Body of pancreas (tissue), 4 donors: ENCODE results near the gene SLC9A9. TPM values are rescaled to one million over a fixed set of nuclear protein-coding genes. Genes with fewer than 3 reads are reported as not detected.

ENCODE experiments used
- ATAC-seq: fragments of 150-250 bp; one replicate; pipeline ENCODE4 v1.9.1; 2016
- DNase-seq, 4 donors: peaks; one replicate each; pipeline ENCODE4 v3.0.0-alpha.2; 2019
- H3K27ac ChIP-seq, 4 donors: fragments of 200-600 bp; sonication (generic); 1 replicate in 3 of 4; 2 replicates in 1 of 4; pipeline versions ENCODE4 v1.5.1 to v1.6.1; 2016 to 2019; ENCODE audit warnings: mild to moderate bottlenecking in 1 of 4, mixed read lengths in 1 of 4, moderate library complexity in 1 of 4
- H3K27me3 ChIP-seq, 2 donors: fragments of 200-600 bp; sonication (generic); one replicate each; pipeline ENCODE4 v1.6.0; 2016; ENCODE audit warnings: mild to moderate bottlenecking in 1 of 2
- H3K36me3 ChIP-seq, 2 donors: fragments of 200-600 bp; sonication (generic); replicated peaks in 1 of 2; 2 replicates each; pipeline ENCODE4 v1.5.1; 2016; ENCODE audit warnings: low read depth in 2 of 2; ENCODE audit not compliant: insufficient read depth in 1 of 2
- H3K4me1 ChIP-seq: fragments of 200-600 bp; sonication (generic); one replicate; pipeline ENCODE4 v1.6.0; 2016
- H3K4me3 ChIP-seq, 2 donors: fragments of 200-600 bp; sonication (generic); 1 replicate in 1 of 2; 2 replicates in 1 of 2; pipeline ENCODE4 v1.5.1; 2016 to 2019
- H3K9me3 ChIP-seq, 3 donors: fragments of 200-600 bp; sonication (generic); 1 replicate in 2 of 3; 2 replicates in 1 of 3; pipeline ENCODE4 v1.5.1; 2016
- POLR2A ChIP-seq, 3 donors: fragments of 450-650 bp; IDR thresholded peaks; one replicate each; pipeline ENCODE4 v1.6.1; 2016; ENCODE audit warnings: antibody characterized with exemption in 3 of 3, mild to moderate bottlenecking in 2 of 3
- WGBS, 2 donors: methylation state at CpG; one replicate each; pipeline ENCODE4 v1.1.5; 2017; 5-methylcytosine and 5-hydroxymethylcytosine counted together
- intact Hi-C: fragments of 100-400 bp; cut with DNase I; formaldehyde crosslinking; loops from one replicate; pipeline ENCODE4 v1.15.1; 2023
- total RNA-seq, 2 donors: library from RNA; depleted of rRNA; stranded (reverse); fragments of >200 nt; gene quantifications; one replicate each; pipeline ENCODE4 v1.1.0, GENCODE V29; 2016
- TF ChIP-seq, protein P1 (sequence below), 7 experiments: fragments of 450-650 bp in 4 of 7; fragments of 200-600 bp in 3 of 7; sonication (generic) in 3 of 7; IDR thresholded peaks; one replicate each; pipeline ENCODE4 v1.5.1; 2016 to 2019; ENCODE audit warnings: antibody characterized with exemption in 7 of 7

The SLC9A9 gene
- total RNA-seq, 2 donors from 2014 or later = 1.6 to 2.3 TPM

DNA sequence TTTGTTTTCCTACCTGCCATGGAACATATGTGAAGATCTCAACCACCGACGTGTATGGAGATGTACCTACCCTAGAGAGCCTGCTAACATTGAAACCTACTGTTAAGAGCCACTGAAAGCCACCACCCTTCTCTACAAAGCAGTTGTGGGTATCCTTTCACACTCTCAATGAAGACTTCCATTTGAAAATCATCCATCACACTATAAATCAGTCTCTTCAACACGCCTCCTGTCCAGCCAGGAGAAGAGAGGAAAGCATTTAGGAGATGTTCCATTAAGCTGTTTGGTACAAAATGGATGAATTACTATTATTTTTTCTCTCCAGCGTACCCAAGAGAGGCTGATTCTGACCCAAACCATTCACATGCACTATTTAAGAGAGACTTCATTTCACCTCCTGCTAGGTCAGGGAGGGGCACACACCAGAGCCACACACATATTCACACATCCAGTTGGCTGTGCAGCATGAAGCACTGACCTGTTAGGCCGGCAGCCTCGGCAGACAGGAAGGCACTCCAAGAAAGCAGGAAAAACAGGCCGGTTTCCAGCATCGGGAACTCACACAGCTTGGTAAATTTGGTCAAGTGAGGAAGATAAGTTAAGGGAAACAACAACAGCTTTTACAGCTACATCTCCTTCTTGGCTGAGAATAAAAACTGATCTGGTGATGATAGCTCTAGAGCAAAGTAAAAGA is 274.5 kb downstream of the SLC9A9 start:
- WGBS, 2 donors = 66 to 78% methylated on average over 8 of the region's 8 CpGs
- Histone ChIP-seq H3K9me3 (no peaks in the 10 kb centered on the region), H3K27me3 (no peaks in the 10 kb centered on the region), H3K36me3 (no peaks in the 10 kb centered on the region), H3K4me3 (no peak overlapping the region), H3K27ac (no peak overlapping the region), H3K4me1 (no peaks in the 10 kb centered on the region)
- TF ChIP-seq POLR2A (IDR thresholded peaks at IDR 0.05) = no peak
- TF ChIP-seq, protein P1, sequence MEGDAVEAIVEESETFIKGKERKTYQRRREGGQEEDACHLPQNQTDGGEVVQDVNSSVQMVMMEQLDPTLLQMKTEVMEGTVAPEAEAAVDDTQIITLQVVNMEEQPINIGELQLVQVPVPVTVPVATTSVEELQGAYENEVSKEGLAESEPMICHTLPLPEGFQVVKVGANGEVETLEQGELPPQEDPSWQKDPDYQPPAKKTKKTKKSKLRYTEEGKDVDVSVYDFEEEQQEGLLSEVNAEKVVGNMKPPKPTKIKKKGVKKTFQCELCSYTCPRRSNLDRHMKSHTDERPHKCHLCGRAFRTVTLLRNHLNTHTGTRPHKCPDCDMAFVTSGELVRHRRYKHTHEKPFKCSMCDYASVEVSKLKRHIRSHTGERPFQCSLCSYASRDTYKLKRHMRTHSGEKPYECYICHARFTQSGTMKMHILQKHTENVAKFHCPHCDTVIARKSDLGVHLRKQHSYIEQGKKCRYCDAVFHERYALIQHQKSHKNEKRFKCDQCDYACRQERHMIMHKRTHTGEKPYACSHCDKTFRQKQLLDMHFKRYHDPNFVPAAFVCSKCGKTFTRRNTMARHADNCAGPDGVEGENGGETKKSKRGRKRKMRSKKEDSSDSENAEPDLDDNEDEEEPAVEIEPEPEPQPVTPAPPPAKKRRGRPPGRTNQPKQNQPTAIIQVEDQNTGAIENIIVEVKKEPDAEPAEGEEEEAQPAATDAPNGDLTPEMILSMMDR (IDR thresholded peaks at IDR 0.05) = no peak
- intact Hi-C loops = no loop called here
- ATAC-seq = no peak
- no peak for DNase-seq

DNA sequence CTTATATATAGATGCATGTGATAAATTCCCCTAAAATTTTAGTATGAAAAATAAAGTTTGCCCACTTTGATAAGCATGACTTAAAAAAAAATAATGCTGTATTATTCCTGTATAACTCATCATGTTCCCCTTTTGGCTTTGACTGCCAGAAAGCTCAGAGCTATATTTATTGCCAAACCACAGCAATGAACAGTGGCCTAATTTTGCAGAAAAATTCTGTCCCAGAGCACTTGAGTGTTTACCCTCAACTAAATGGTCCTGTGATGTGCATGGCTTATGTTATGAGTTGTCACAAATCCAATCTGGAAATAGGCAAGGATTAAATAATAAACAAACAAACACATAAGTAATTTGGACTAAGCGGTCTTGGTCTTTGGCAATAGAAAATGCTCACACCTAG is 276.7 kb downstream of the SLC9A9 start:
- no peak overlapping the region for H3K27ac ChIP-seq
- 89 to 96% methylated on average over 1 of the region's 1 CpG for WGBS, 2 donors
- no peaks in the 10 kb centered on the region for H3K4me1 ChIP-seq
- no peaks in the 10 kb centered on the region for H3K36me3 ChIP-seq
- no peaks in the 10 kb centered on the region for H3K27me3 ChIP-seq
- DNase-seq (no peak), ATAC-seq (no peak)
- H3K4me3 ChIP-seq = no peak overlapping the region
- no peaks in the 10 kb centered on the region for H3K9me3 ChIP-seq
- TF ChIP-seq POLR2A (IDR thresholded peaks at IDR 0.05) = no peak
- TF ChIP-seq, protein P1 (IDR thresholded peaks at IDR 0.05) = no peak
- intact Hi-C loops = no loop called here

DNA sequence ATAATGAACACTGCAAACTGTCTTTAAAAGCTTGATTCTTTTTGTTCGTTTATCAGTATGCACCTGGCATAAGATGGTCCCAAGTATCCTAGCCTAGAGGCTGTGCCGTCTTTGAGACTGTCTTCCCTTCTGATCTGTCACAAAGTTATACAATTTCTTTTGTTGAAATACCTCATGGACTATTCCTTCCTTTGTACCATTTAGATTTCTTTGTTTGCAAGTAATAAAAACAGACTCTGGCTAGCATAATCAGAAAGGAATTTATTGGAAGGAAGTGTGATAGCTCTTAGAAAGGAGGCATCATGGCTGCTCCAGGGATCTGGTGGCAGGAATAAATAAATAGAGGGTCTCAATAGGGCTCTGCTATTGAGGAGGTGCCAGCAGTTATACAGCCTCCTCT is 280.4 kb downstream of the SLC9A9 start:
- intact Hi-C loops = no loop called here
- TF ChIP-seq POLR2A (IDR thresholded peaks at IDR 0.05) = no peak
- TF ChIP-seq, protein P1 (IDR thresholded peaks at IDR 0.05) = no peak
- H3K4me1 ChIP-seq = no peaks in the 10 kb centered on the region
- no peaks in the 10 kb centered on the region for H3K9me3 ChIP-seq
- no peak for ATAC-seq
- no peaks in the 10 kb centered on the region for H3K36me3 ChIP-seq
- H3K4me3 ChIP-seq = no peak overlapping the region
- no peak overlapping the region for H3K27ac ChIP-seq
- no peak for DNase-seq
- no peaks in the 10 kb centered on the region for H3K27me3 ChIP-seq
- 57 to 64% methylated on average over 2 of the region's 2 CpGs for WGBS, 2 donors

DNA sequence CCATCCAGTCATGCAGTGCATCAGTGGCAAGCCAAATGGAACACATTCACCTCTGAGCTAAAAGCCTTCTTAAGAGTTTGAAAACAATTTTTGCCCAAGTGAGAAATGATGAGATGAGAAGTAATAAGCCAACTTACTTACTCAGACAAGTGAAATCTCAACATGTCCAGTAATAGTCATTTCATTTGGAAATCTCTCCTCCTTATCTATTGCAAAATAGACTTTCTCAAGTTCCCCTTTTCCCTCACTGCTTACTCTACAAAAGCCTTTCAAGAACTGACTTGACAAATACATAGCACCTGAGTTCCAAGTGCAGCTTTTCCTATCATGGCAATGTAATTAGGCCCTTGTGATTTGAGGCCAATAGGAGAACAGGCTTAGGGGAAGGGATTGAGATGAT is 282.3 kb downstream of the SLC9A9 start:
- Histone ChIP-seq H3K9me3 (no peaks in the 10 kb centered on the region), H3K4me3 (no peak overlapping the region), H3K27me3 (no peaks in the 10 kb centered on the region), H3K27ac (no peak overlapping the region), H3K4me1 (no peaks in the 10 kb centered on the region), H3K36me3 (no peaks in the 10 kb centered on the region)
- DNase-seq (no peak), ATAC-seq (no peak)
- TF ChIP-seq, protein P1 (IDR thresholded peaks at IDR 0.05) = no peak
- intact Hi-C loops = no loop called here

DNA sequence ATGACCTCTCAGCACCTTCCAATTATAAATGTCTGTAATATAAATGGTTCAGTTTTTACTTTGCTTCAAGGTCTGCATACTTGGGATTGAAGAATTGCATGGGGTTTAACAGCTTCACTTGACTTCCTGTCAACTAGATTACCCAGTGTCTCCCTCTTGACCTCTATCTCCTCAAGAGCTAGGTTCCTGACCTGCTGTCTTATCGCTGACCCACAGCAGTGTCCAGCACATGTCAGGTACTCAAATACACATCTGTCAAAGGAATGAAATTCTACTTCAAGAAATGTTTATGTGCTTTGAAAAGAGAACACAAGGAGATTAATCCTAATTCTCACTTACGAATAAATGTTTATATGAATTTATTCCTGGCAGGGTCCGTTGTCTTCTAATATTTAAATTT is 284.5 kb downstream of the SLC9A9 start:
- Histone ChIP-seq H3K4me3 (no peak overlapping the region), H3K4me1 (no peaks in the 10 kb centered on the region), H3K27me3 (no peaks in the 10 kb centered on the region), H3K9me3 (no peaks in the 10 kb centered on the region), H3K27ac (no peak overlapping the region), H3K36me3 (no peaks in the 10 kb centered on the region)
- intact Hi-C loops = no loop called here
- no peak for DNase-seq
- 78 to 90% methylated on average over 3 of the region's 3 CpGs for WGBS, 2 donors
- no peak for ATAC-seq
- TF ChIP-seq POLR2A (IDR thresholded peaks at IDR 0.05) = no peak
- TF ChIP-seq, protein P1 (IDR thresholded peaks at IDR 0.05) = no peak
